K562 (cell line): ENCODE results near the gene SALL2. TPM values are rescaled to one million over a fixed set of nuclear protein-coding genes. Genes with fewer than 3 reads are reported as not detected.

ENCODE experiments used
- ESRRB ChIP-seq: fragments of 250-450 bp; sonication (Bioruptor Pico); IDR thresholded peaks from 2 replicates; pipeline ENCODE4 v1.5.0; 2020; ENCODE audit warnings: mild to moderate bottlenecking, moderate library complexity, borderline replicate concordance
- NCOA1 ChIP-seq: fragments of 450-650 bp; IDR thresholded peaks from 2 replicates; pipeline ENCODE4 v1.6.1; 2016; ENCODE audit warnings: low read depth
- RBBP5 ChIP-seq: fragments of 200-600 bp; sonication (generic); IDR thresholded peaks from 2 replicates; pipeline ENCODE4 v1.6.1; 2012; ENCODE audit warnings: borderline replicate concordance, mild to moderate bottlenecking, low read length, control low read depth, inconsistent platforms; ENCODE audit not compliant: insufficient read depth, poor library complexity, severe bottlenecking
- RBM22 ChIP-seq: fragments of 200-400 bp; formaldehyde crosslinking; IDR thresholded peaks from 2 replicates; pipeline ENCODE4 v1.6.1; 2018; ENCODE audit warnings: low read length, low read depth; ENCODE audit not compliant: poor library complexity, severe bottlenecking
- RBM34 ChIP-seq: fragments of 200-400 bp; formaldehyde crosslinking; IDR thresholded peaks from 2 replicates; pipeline ENCODE4 v1.6.1; 2018; ENCODE audit warnings: low read length, borderline replicate concordance; ENCODE audit not compliant: insufficient read depth
- SIN3A ChIP-seq, 2 experiments: fragments of 150-350 bp in 1 of 2; IDR thresholded peaks; 2 replicates each; pipeline ENCODE4 v1.6.1; 2011 to 2016; ENCODE audit warnings: borderline replicate concordance in 2 of 2, low read depth in 2 of 2, low read length in 2 of 2, mild to moderate bottlenecking in 2 of 2, moderate library complexity in 2 of 2; ENCODE audit not compliant: control insufficient read depth in 1 of 2
- TAL1 ChIP-seq: fragments of 450-650 bp; IDR thresholded peaks from 2 replicates; pipeline ENCODE4 v1.6.1; 2016; ENCODE audit warnings: mild to moderate bottlenecking
- ZFP30 ChIP-seq: fragments of 250-450 bp; sonication (Bioruptor Pico); IDR thresholded peaks from 2 replicates; pipeline ENCODE4 v1.8.0; 2022; ENCODE audit warnings: moderate library complexity, mild to moderate bottlenecking, inconsistent platforms, borderline replicate concordance
- ZNF311 ChIP-seq: fragments of 250-450 bp; sonication (Bioruptor Pico); IDR thresholded peaks from 2 replicates; pipeline ENCODE4 v1.4.0; 2020; ENCODE audit warnings: mild to moderate bottlenecking, moderate library complexity
- ZSCAN29 ChIP-seq: fragments of 450-650 bp; IDR thresholded peaks from 2 replicates; pipeline ENCODE4 v1.6.1; 2017
- polyA plus RNA-seq, 8 experiments: library from polyadenylated mRNA; depleted of rRNA in 4 of 8; stranded (reverse) in 5 of 8; unstranded in 3 of 8; fragments of >200 nt; fragmentation: Nextera tagmentation in 2 of 8; fragmentation: Illumina TruSeq in 1 of 8; extraction: Ambion mirVana in 2 of 8; extraction: Trizol in 1 of 8; gene quantifications; 2 replicates each; pipeline versions ENCODE4 v1.2.1 to v1.2.3, GENCODE V29; 2011 to 2014; ENCODE audit warnings: inconsistent platforms in 1 of 8, missing spikeins in 1 of 8
- total RNA-seq, 7 experiments: library from RNA; depleted of rRNA in 6 of 7; stranded (reverse); fragments of >200 nt in 6 of 7; fragmentation: Illumina TruSeq in 2 of 7; extraction: Trizol in 2 of 7; gene quantifications; 2 replicates each; pipeline versions ENCODE4 v1.2.1 to v1.2.3, GENCODE V29; 2011 to 2021; ENCODE audit warnings: low replicate concordance in 1 of 7
- TF ChIP-seq, protein P1 (sequence below): IDR thresholded peaks from 2 replicates; pipeline ENCODE4 v1.6.1; 2016; ENCODE audit warnings: missing genetic modification characterization, missing compliant biosample characterization
- TF ChIP-seq, protein P2 (sequence below): fragments of 250-450 bp; sonication (Bioruptor Pico); IDR thresholded peaks from 2 replicates; pipeline ENCODE4 v1.8.0; 2021; ENCODE audit warnings: borderline replicate concordance, mild to moderate bottlenecking, moderate library complexity; ENCODE audit not compliant: poor library complexity, severe bottlenecking
- TF ChIP-seq, protein P3 (sequence below): sonication (generic); formaldehyde crosslinking; IDR thresholded peaks from 2 replicates; pipeline ENCODE4 v1.8.0; 2022; ENCODE audit warnings: mild to moderate bottlenecking, missing genetic modification reagents
- TF ChIP-seq, protein P4 (sequence below): fragments of 200-800 bp; sonication (Bioruptor generic); IDR thresholded peaks from 2 replicates; pipeline ENCODE4 v1.6.1; 2017; ENCODE audit warnings: missing genetic modification characterization, missing compliant biosample characterization
- TF ChIP-seq, protein P5 (sequence below): fragments of 250-450 bp; sonication (Bioruptor Pico); IDR thresholded peaks from 2 replicates; pipeline ENCODE4 v1.5.0; 2021

SALL2 gene
- total and polyA plus RNA-seq, 9 of the 15 experiments (the other 6 are each of a cell fraction or from before 2014, with no cell fraction given) = 6.6 to 30.4 (median 12.9) TPM

DNA sequence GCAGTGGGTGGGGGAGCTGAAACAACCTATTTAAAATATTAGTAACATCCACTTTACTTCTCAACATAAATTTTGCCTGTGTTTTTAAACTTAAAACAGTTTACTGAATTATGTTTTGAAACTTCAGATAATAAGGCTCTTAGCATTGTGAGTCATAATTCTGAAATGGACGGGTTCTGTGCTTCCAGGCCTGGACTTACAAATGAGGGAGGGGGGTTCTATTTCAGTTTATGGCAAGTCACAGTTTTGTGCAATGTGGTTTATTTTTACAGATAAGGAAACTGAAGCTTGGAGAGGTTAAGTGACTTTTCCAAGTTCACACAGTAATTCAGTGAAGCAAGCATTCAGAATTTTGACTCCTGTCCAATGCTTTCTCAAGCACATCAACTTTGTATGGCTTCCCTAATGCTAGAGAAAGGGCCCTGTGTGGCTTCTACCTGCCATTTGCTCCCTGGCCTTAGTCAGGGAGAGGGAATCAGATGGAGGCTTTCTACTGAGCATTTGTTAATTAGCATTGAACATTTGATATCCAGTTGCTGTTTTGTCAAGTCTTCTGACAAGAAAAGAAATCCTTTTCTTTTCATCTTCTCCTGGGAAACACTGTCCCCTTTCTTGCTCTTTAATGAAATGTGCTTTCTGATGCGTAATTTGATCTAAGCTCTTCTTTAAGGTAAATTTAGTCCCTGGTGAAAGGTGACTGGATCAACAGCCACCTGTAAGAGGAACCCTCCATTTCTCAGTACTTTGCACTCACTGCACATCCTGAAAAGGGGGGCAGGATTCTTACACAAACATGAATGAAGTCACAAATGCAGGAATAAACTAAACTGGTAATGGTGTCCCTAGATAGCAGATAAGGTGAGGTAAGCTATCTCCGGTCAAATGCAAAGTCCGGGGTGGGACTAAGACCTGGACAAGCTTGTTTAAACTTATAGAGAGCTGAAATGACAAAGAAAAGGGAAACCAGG is 2.5 kb upstream of the SALL2 start (continued):
- TF ChIP-seq, protein P1, sequence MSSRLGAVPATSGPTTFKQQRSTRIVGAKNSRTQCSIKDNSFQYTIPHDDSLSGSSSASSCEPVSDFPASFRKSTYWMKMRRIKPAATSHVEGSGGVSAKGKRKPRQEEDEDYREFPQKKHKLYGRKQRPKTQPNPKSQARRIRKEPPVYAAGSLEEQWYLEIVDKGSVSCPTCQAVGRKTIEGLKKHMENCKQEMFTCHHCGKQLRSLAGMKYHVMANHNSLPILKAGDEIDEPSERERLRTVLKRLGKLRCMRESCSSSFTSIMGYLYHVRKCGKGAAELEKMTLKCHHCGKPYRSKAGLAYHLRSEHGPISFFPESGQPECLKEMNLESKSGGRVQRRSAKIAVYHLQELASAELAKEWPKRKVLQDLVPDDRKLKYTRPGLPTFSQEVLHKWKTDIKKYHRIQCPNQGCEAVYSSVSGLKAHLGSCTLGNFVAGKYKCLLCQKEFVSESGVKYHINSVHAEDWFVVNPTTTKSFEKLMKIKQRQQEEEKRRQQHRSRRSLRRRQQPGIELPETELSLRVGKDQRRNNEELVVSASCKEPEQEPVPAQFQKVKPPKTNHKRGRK (tag) = no peak
- TF ChIP-seq RBM22 = no peak
- TF ChIP-seq RBBP5 = no peak
- TF ChIP-seq RBM34 = no peak
- no peak for TF ChIP-seq ZSCAN29
- TF ChIP-seq SIN3A (IDR thresholded peaks at IDR 0.05; ENCODE audit: borderline replicate concordance in 2 of 2, control insufficient read depth in 1 of 2, low read depth in 2 of 2, low read length in 2 of 2) = no peak
- TF ChIP-seq, protein P2, sequence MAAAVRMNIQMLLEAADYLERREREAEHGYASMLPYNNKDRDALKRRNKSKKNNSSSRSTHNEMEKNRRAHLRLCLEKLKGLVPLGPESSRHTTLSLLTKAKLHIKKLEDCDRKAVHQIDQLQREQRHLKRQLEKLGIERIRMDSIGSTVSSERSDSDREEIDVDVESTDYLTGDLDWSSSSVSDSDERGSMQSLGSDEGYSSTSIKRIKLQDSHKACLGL (CRISPR knock-in tag) = no peak
- TF ChIP-seq, protein P3, sequence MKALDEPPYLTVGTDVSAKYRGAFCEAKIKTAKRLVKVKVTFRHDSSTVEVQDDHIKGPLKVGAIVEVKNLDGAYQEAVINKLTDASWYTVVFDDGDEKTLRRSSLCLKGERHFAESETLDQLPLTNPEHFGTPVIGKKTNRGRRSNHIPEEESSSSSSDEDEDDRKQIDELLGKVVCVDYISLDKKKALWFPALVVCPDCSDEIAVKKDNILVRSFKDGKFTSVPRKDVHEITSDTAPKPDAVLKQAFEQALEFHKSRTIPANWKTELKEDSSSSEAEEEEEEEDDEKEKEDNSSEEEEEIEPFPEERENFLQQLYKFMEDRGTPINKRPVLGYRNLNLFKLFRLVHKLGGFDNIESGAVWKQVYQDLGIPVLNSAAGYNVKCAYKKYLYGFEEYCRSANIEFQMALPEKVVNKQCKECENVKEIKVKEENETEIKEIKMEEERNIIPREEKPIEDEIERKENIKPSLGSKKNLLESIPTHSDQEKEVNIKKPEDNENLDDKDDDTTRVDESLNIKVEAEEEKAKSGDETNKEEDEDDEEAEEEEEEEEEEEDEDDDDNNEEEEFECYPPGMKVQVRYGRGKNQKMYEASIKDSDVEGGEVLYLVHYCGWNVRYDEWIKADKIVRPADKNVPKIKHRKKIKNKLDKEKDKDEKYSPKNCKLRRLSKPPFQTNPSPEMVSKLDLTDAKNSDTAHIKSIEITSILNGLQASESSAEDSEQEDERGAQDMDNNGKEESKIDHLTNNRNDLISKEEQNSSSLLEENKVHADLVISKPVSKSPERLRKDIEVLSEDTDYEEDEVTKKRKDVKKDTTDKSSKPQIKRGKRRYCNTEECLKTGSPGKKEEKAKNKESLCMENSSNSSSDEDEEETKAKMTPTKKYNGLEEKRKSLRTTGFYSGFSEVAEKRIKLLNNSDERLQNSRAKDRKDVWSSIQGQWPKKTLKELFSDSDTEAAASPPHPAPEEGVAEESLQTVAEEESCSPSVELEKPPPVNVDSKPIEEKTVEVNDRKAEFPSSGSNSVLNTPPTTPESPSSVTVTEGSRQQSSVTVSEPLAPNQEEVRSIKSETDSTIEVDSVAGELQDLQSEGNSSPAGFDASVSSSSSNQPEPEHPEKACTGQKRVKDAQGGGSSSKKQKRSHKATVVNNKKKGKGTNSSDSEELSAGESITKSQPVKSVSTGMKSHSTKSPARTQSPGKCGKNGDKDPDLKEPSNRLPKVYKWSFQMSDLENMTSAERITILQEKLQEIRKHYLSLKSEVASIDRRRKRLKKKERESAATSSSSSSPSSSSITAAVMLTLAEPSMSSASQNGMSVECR = no peak
- no peak for TF ChIP-seq ZFP30 (CRISPR knock-in tag)
- TF ChIP-seq TAL1 = no peak; the same call in 1 of the 2 replicates
- no peak for TF ChIP-seq ZNF311 (CRISPR knock-in tag)
- TF ChIP-seq, protein P4, sequence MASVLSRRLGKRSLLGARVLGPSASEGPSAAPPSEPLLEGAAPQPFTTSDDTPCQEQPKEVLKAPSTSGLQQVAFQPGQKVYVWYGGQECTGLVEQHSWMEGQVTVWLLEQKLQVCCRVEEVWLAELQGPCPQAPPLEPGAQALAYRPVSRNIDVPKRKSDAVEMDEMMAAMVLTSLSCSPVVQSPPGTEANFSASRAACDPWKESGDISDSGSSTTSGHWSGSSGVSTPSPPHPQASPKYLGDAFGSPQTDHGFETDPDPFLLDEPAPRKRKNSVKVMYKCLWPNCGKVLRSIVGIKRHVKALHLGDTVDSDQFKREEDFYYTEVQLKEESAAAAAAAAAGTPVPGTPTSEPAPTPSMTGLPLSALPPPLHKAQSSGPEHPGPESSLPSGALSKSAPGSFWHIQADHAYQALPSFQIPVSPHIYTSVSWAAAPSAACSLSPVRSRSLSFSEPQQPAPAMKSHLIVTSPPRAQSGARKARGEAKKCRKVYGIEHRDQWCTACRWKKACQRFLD = no peak
- TF ChIP-seq, protein P5, sequence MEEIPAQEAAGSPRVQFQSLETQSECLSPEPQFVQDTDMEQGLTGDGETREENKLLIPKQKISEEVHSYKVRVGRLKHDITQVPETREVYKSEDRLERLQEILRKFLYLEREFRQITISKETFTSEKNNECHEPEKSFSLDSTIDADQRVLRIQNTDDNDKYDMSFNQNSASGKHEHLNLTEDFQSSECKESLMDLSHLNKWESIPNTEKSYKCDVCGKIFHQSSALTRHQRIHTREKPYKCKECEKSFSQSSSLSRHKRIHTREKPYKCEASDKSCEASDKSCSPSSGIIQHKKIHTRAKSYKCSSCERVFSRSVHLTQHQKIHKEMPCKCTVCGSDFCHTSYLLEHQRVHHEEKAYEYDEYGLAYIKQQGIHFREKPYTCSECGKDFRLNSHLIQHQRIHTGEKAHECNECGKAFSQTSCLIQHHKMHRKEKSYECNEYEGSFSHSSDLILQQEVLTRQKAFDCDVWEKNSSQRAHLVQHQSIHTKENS (CRISPR knock-in tag) = no peak
- no peak for TF ChIP-seq ESRRB (CRISPR knock-in tag)
- TF ChIP-seq NCOA1 = 0 out of 2 replicates have a peak, but pooled peaks have one; percentile 39
